H1 (cell line): ENCODE data around the gene SRRM4. TPM values are rescaled to one million over a fixed set of nuclear protein-coding genes. Genes with fewer than 3 reads are reported as not detected.

ENCODE experiments used
- CBX8 ChIP-seq: fragments of 300-800, 300-1000 bp; sonication (generic); IDR thresholded peaks from 2 replicates; pipeline ENCODE4 v1.7.1; 2016; ENCODE audit warnings: low read depth, low read length, borderline replicate concordance
- CHD1 ChIP-seq: IDR thresholded peaks from 2 replicates; pipeline ENCODE4 v1.6.1; 2012; ENCODE audit warnings: low read depth, low read length, improper control_type of control experiment
- CHD2 ChIP-seq: IDR thresholded peaks from 2 replicates; pipeline ENCODE4 v1.6.1; 2012; ENCODE audit warnings: low read length, improper control_type of control experiment
- CHD7 ChIP-seq: fragments of 300-600 bp; sonication (generic); IDR thresholded peaks from 2 replicates; pipeline ENCODE4 v1.7.1; 2012; ENCODE audit warnings: low read length, moderate library complexity, mild to moderate bottlenecking, inconsistent platforms; ENCODE audit not compliant: insufficient replicate concordance
- SP4 ChIP-seq: IDR thresholded peaks from 2 replicates; pipeline ENCODE4 v1.6.1; 2012; ENCODE audit warnings: low read length, inconsistent platforms
- TBP ChIP-seq: IDR thresholded peaks from 2 replicates; pipeline ENCODE4 v1.6.1; 2011; ENCODE audit warnings: low read depth, low read length, improper control_type of control experiment
- polyA plus RNA-seq, 7 experiments: library from polyadenylated mRNA; depleted of rRNA in 3 of 7; stranded (reverse) in 5 of 7; unstranded in 2 of 7; fragments of >200 nt in 5 of 7; fragments of 200-250 nt in 2 of 7; gene quantifications; 1 replicate in 5 of 7; 2 replicates in 1 of 7; 4 replicates in 1 of 7; pipeline versions ENCODE4 v1.2.1 to v1.2.3, GENCODE V29; 2011 to 2013; ENCODE audit warnings: missing spikeins in 2 of 7, mixed read lengths in 2 of 7
- total RNA-seq: library from RNA; stranded (reverse); fragmentation: NEBNext Ultra II Directional; extraction: Animal tissue kit (Norgen Biotek cat#: 25700); gene quantifications from 2 replicates; pipeline ENCODE4 v1.2.1, GENCODE V29; 2021

SRRM4 gene
- total and polyA plus RNA-seq, 2 of the 8 experiments (the other 6 are each of a cell fraction or from before 2014, with no cell fraction given): 0.53 to 1.1 TPM

GRCh38 chr12:119071638-119072231 is 90.4 kb downstream of the SRRM4 start (continued):
- TF ChIP-seq CHD7 (no peak), CHD2 (no peak), CHD1 (no peak), TBP (no peak), SP4 (no peak), CBX8 (no peak)
- TF ChIP-seq, all 59 proteins: peak for 0
